ENCODE results near the gene RELN.
"Not testable (repeated sequence)": the region's sequence is repeated elsewhere in the genome, so short reads cannot be mapped to it uniquely, and the experiment has no call there.

RELN gene

DNA sequence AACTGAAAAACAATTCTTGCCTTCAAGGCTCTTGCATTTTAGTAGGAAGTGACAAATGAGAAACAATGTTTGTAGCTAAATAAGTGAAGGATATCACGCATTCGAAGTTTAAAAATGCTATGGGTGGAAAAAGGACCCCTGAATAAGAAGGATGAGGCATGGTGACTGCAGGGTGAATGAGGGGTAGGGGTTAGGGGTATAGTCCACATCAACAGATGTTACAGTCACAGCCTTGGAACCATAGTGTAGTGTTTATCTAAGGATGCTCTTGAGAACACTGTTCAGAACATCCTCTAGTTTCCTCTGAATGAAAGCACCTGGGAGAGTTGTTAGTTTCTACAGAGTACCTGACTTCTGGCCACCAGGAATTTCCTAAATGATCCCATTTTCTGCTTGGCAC lies 157.0 kb downstream of the RELN start:
- no peaks in the 10 kb centered on the region for H3K4me1 ChIP-seq (ENCODE audit: control insufficient read depth, insufficient read depth, low read length)
- no peak overlapping the region for H3K27ac ChIP-seq (ENCODE audit: insufficient read depth, low read depth, low read length, poor library complexity, severe bottlenecking)
- no peaks in the 10 kb centered on the region for H3K9me3 ChIP-seq (ENCODE audit: control insufficient read depth, low read length)
- H3K36me3 ChIP-seq (ENCODE audit: control insufficient read depth, insufficient read depth, low read length), result no peaks in the 10 kb centered on the region
- H3K27me3 ChIP-seq (ENCODE audit: control insufficient read depth, insufficient read depth, low read length, poor library complexity, severe bottlenecking), result no peaks in the 10 kb centered on the region
- no peak overlapping the region for H3K4me3 ChIP-seq (ENCODE audit: insufficient read depth, low read depth, low read length)
- 92 to 93% methylated on average over 2 of the region's 2 CpGs for WGBS, 2 experiments

DNA sequence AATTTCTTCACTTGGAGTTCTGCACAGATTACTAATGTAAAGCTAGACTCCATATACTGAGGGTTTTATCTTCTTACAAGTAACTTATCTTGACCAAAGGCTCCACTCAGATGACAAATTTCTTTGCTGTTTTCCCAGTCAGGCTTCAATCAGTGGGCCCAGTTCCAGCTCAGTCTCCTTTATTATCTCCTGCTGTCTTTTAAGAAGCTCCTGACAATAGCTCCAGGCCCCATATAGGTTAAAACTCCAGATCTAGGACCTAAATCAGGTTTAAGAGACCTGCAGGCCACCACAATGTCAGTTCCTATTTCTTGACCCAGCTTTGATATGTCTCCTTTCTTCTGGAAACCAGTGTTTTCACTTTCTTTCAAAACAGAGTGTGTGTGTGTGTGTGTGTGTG lies 165.2 kb downstream of the RELN start:
- H3K36me3 ChIP-seq (ENCODE audit: control insufficient read depth, insufficient read depth, low read length), result no peaks in the 10 kb centered on the region
- no peaks in the 10 kb centered on the region for H3K27me3 ChIP-seq (ENCODE audit: control insufficient read depth, insufficient read depth, low read length, poor library complexity, severe bottlenecking)
- no peaks in the 10 kb centered on the region for H3K9me3 ChIP-seq (ENCODE audit: control insufficient read depth, low read length)
- H3K4me3 ChIP-seq (ENCODE audit: insufficient read depth, low read depth, low read length), result no peak overlapping the region
- H3K4me1 ChIP-seq (ENCODE audit: control insufficient read depth, insufficient read depth, low read length), result no peaks in the 10 kb centered on the region
- no peak overlapping the region for H3K27ac ChIP-seq (ENCODE audit: insufficient read depth, low read depth, low read length, poor library complexity, severe bottlenecking)

DNA sequence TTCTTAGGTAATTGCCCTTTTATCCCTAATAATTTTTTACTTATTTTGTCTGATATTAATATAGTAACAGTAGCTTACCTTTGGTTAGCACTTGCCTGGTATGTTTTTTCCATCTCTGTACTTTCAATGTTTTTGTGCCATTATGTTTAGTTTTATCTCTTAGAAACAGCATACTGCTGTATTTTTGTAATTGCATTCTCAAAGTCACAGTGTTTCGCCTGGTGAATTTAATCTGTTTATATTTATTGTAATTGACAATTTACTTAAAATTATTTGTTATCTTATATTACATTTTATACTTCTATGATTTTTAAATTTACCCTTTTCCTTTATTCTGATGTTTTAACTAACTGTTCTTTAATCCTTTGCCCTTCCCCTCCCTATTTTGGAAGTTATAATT lies 166.4 kb downstream of the RELN start:
- Histone ChIP-seq H3K9me3 (ENCODE audit: control insufficient read depth, low read length) (no peaks in the 10 kb centered on the region), H3K27me3 (ENCODE audit: control insufficient read depth, insufficient read depth, low read length, poor library complexity, severe bottlenecking) (no peaks in the 10 kb centered on the region), H3K4me3 (ENCODE audit: insufficient read depth, low read depth, low read length) (no peak overlapping the region), H3K27ac (ENCODE audit: insufficient read depth, low read depth, low read length, poor library complexity, severe bottlenecking) (no peak overlapping the region), H3K36me3 (ENCODE audit: control insufficient read depth, insufficient read depth, low read length) (no peaks in the 10 kb centered on the region), H3K4me1 (ENCODE audit: control insufficient read depth, insufficient read depth, low read length) (no peaks in the 10 kb centered on the region)
- WGBS, 2 experiments, result no CpG with 5 or more reads among the region's 1 CpG

DNA sequence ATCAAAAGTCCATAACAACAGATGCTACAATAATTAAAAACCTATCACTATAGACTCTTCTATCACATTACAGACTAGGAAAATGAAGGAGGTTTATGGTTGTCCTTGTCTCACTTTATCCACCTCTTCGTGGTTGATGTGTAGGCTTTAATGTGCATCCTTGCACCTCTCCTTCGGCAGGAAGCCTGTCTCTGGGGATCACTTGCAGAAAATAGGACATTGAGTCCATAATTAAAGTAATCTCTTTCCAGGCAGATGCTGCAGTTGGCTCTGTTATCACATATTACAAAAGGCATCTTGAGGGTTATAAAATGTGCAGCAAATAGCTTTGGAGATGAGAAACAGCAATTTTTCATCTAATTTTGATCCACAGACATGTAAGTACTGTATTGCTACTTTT lies 168.4 kb downstream of the RELN start:
- Histone ChIP-seq H3K36me3 (ENCODE audit: control insufficient read depth, insufficient read depth, low read length) (no peaks in the 10 kb centered on the region), H3K4me3 (ENCODE audit: insufficient read depth, low read depth, low read length) (no peak overlapping the region), H3K27ac (ENCODE audit: insufficient read depth, low read depth, low read length, poor library complexity, severe bottlenecking) (no peak overlapping the region), H3K9me3 (ENCODE audit: control insufficient read depth, low read length) (no peaks in the 10 kb centered on the region), H3K4me1 (ENCODE audit: control insufficient read depth, insufficient read depth, low read length) (no peaks in the 10 kb centered on the region), H3K27me3 (ENCODE audit: control insufficient read depth, insufficient read depth, low read length, poor library complexity, severe bottlenecking) (no peaks in the 10 kb centered on the region)
- WGBS, 2 experiments, result 90 to 96% methylated on average over 2 of the region's 2 CpGs

DNA sequence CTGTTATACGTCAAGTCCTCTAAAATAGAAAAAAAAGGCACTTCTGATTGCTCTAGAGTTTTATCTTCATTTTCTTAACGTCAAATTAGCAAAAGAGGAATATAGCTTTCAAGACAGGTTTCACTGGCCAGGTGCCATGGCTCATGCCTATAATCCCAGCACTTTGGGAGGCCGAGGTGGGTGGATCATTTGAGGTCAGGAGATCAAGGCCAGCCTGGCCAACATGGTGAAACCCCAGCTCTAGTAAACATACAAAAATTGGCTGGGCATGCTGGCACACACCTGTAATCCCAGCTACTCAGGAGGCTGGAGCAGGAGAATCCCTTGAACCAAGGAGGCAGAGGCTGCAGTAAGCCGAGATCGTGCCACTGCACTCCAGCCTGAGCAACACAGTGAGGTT lies 173.5 kb downstream of the RELN start:
- not testable (repeated sequence) for H3K4me3 ChIP-seq (ENCODE audit: insufficient read depth, low read depth, low read length); H3K4me1 ChIP-seq (ENCODE audit: control insufficient read depth, insufficient read depth, low read length); H3K27ac ChIP-seq (ENCODE audit: insufficient read depth, low read depth, low read length, poor library complexity, severe bottlenecking); H3K9me3 ChIP-seq (ENCODE audit: control insufficient read depth, low read length); H3K36me3 ChIP-seq (ENCODE audit: control insufficient read depth, insufficient read depth, low read length); H3K27me3 ChIP-seq (ENCODE audit: control insufficient read depth, insufficient read depth, low read length, poor library complexity, severe bottlenecking)
- WGBS, 2 experiments, result 91 to 97% methylated on average over 5 of the region's 5 CpGs

DNA sequence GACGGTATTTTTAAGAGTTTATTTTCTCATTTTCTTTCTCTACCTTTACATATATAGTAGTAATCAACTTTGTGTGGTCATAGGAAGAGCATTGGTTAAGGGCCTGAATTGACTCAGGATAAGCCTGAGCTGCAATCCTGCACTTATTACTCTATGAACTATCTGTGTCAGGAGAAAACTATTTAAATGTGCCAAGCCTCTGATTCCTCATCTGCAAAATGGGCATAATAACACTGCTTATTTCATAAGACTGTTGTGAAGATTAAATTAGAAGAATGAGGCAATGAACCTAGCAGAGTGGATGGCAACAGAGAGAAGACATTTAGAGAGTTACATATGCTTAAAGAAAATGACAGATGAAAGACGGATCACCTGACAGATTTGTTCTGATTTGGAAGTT lies 175.5 kb downstream of the RELN start:
- 92% methylated on average over 1 to 2 of the region's 2 CpGs for WGBS, 2 experiments
- H3K27ac ChIP-seq (ENCODE audit: insufficient read depth, low read depth, low read length, poor library complexity, severe bottlenecking), result no peak overlapping the region
- no peaks in the 10 kb centered on the region for H3K36me3 ChIP-seq (ENCODE audit: control insufficient read depth, insufficient read depth, low read length)
- no peaks in the 10 kb centered on the region for H3K4me1 ChIP-seq (ENCODE audit: control insufficient read depth, insufficient read depth, low read length)
- no peaks in the 10 kb centered on the region for H3K9me3 ChIP-seq (ENCODE audit: control insufficient read depth, low read length)
- no peaks in the 10 kb centered on the region for H3K27me3 ChIP-seq (ENCODE audit: control insufficient read depth, insufficient read depth, low read length, poor library complexity, severe bottlenecking)
- no peak overlapping the region for H3K4me3 ChIP-seq (ENCODE audit: insufficient read depth, low read depth, low read length)

DNA sequence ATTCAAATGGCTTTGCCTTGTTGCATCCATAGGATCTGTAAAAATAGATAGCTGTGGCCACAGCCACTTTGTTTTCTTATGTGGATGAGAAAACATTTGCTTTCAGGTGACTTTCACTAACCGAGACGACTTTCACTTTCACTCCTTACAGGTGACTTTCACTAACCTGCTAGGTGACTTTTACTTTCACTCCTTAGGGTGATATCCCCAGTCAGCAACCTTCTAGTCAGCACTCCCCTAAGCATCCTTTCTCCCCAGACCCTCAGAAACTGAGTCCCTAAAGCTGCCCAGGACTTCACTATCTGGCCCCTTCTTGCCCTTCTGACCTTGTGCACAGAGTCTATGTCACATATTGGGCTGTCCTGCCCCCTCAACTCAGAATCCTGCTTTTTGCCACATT lies 177.5 kb downstream of the RELN start:
- Histone ChIP-seq H3K4me1 (ENCODE audit: control insufficient read depth, insufficient read depth, low read length) (no peaks in the 10 kb centered on the region), H3K27me3 (ENCODE audit: control insufficient read depth, insufficient read depth, low read length, poor library complexity, severe bottlenecking) (no peaks in the 10 kb centered on the region), H3K4me3 (ENCODE audit: insufficient read depth, low read depth, low read length) (no peak overlapping the region), H3K27ac (ENCODE audit: insufficient read depth, low read depth, low read length, poor library complexity, severe bottlenecking) (no peak overlapping the region), H3K36me3 (ENCODE audit: control insufficient read depth, insufficient read depth, low read length) (no peaks in the 10 kb centered on the region), H3K9me3 (ENCODE audit: control insufficient read depth, low read length) (no peaks in the 10 kb centered on the region)
- WGBS, 2 experiments, result 84 to 85% methylated on average over 2 of the region's 2 CpGs

DNA sequence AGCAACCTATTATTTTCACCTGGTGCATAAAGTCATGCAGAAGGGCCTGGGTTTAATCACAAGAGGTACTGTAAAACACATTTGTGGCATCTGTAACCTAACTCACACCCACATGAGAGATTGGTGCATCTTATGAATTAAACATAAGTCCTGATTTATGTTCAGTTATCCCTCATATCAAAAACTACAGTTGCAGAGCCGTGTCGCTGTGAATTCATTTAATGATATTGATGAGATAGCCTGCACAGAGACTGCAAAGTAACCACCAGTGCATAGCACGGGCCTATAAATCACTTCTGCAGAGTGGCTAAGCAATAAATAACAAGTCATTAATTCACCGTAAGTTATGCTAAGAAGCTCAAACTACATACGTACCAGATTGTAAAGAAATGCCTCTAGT lies 178.2 kb downstream of the RELN start:
- no peaks in the 10 kb centered on the region for H3K4me1 ChIP-seq (ENCODE audit: control insufficient read depth, insufficient read depth, low read length)
- no peaks in the 10 kb centered on the region for H3K36me3 ChIP-seq (ENCODE audit: control insufficient read depth, insufficient read depth, low read length)
- H3K27ac ChIP-seq (ENCODE audit: insufficient read depth, low read depth, low read length, poor library complexity, severe bottlenecking), result no peak overlapping the region
- H3K9me3 ChIP-seq (ENCODE audit: control insufficient read depth, low read length), result no peaks in the 10 kb centered on the region
- no peak overlapping the region for H3K4me3 ChIP-seq (ENCODE audit: insufficient read depth, low read depth, low read length)
- WGBS, 2 experiments, result 90 to 96% methylated on average over 4 to 5 of the region's 5 CpGs
- no peaks in the 10 kb centered on the region for H3K27me3 ChIP-seq (ENCODE audit: control insufficient read depth, insufficient read depth, low read length, poor library complexity, severe bottlenecking)

DNA sequence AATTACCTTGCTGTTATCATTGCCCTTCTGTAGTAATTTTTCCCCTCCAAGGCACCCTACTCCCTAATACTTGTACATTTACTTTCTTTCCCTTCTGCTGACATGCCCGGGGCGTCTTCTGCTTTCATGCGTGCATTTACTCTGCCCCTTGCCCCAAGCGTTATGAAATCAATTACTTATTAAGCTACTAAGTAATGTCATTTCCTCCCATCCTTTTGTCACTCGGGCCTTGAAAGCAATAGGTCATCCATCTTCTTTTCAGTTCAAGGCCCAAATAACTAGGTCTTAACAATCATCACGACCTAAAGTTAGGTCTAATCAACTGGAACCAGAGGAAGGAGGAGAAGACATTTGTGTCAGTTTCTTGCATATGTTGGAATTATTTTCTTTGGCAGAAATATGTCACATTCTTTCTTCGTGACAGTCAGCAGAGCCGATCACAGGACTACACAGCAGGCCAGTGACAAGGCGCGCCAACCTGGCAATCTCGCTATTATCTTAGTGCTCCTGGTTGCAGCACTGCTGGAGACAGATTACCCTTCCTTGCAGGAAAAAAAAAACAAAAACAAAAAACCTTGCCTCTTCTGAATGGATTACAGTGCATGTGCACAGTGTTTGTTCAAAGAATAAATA lies 179.2 kb downstream of the RELN start:
- WGBS, 2 experiments, result 80 to 86% methylated on average over 11 of the region's 11 CpGs
- H3K36me3 ChIP-seq (ENCODE audit: control insufficient read depth, insufficient read depth, low read length), result no peaks in the 10 kb centered on the region

DNA sequence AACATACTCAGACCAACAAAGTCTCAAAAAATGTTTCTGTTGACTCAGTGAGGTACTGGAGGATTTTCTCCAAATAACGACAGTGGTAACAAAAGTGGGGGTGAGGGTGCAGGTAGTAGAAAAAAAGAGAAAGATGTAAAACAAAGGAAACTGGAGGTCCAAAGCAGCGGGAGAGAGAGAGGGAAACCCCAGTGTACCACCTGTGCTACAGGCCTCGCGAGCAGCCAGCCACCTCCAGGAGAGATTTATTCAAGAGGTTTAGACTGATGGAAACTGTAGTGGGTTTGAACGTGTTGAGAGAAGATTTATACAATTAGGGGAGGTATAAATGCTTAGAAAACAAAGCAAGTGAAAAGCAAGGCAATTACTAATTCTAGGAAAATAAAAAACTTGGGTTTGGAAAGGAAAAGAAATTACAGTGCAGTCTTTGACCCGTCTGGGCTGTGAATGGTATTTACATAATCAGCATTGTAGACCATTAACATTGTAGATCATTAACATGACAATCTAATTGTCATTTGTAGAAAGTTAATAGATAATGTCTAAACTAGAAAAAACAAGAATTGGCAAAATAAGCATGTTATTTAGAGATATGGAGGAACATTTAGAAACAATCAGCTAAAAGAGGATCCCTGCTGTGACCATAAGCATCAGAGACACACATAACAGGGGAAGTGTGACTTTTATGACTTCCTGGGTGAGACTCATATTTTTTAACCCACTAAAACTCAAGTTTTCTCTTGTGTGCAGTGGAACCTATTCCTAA lies 180.0 kb downstream of the RELN start:
- Histone ChIP-seq H3K36me3 (ENCODE audit: control insufficient read depth, insufficient read depth, low read length) (no peaks in the 10 kb centered on the region), H3K9me3 (ENCODE audit: control insufficient read depth, low read length) (no peaks in the 10 kb centered on the region), H3K27me3 (ENCODE audit: control insufficient read depth, insufficient read depth, low read length, poor library complexity, severe bottlenecking) (no peaks in the 10 kb centered on the region), H3K27ac (ENCODE audit: insufficient read depth, low read depth, low read length, poor library complexity, severe bottlenecking) (no peak overlapping the region), H3K4me3 (ENCODE audit: insufficient read depth, low read depth, low read length) (no peak overlapping the region), H3K4me1 (ENCODE audit: control insufficient read depth, insufficient read depth, low read length) (no peaks in the 10 kb centered on the region)
- 64 to 74% methylated on average over 5 to 6 of the region's 6 CpGs for WGBS, 2 experiments

More for the DNA sequence above, 179.2 kb downstream of the RELN start:
- H3K9me3 ChIP-seq (ENCODE audit: control insufficient read depth, low read length), result no peaks in the 10 kb centered on the region
- no peak overlapping the region for H3K4me3 ChIP-seq (ENCODE audit: insufficient read depth, low read depth, low read length)
- no peaks in the 10 kb centered on the region for H3K27me3 ChIP-seq (ENCODE audit: control insufficient read depth, insufficient read depth, low read length, poor library complexity, severe bottlenecking)
- no peaks in the 10 kb centered on the region for H3K4me1 ChIP-seq (ENCODE audit: control insufficient read depth, insufficient read depth, low read length)
- H3K27ac ChIP-seq (ENCODE audit: insufficient read depth, low read depth, low read length, poor library complexity, severe bottlenecking), result no peak overlapping the region
